Left lobe of liver (tissue), 2 donors: ENCODE measurements around the gene PTCSC3. TPM values are rescaled to one million over a fixed set of nuclear protein-coding genes. Genes with fewer than 3 reads are reported as not detected.

Experiments used
- ATAC-seq: fragments of 200-7000 bp; cut with Tn5 transposase; one replicate; pipeline ENCODE4 v1.9.1; 2020; ENCODE audit warnings: mild to moderate bottlenecking, moderate library complexity
- DNase-seq: peaks from one replicate; pipeline ENCODE4 v3.0.0-alpha.2; 2020; ENCODE audit warnings: low spot score
- total RNA-seq: library from RNA; stranded (reverse); gene quantifications from one replicate; pipeline ENCODE4 v1.2.1, GENCODE V29; 2021
- donor health status: DM: no; HTN: no; CAD: no; lungs with moderate emphysema.
- donor health status: DM: no; HTN: yes; CAD: no.

PTCSC3 gene
- total RNA-seq = not detected

DNA sequence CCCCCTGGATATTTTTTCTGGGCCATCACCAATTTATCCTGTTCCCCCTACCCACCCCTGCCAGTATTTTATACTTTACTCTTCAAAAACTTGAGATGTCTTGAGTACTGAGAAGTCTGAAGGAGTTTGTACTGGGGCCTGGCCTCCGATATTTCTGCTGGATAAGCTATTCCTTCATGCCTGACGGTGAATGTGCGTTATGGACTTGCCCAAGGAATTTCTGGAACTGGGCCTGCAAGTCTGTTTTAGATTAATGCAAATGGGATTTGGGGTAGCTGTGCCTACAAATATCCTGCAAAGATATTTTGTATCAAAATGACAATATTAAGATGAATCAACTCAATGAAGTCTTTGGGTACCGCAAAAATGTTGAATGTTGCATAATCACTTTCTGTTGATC is at the start of gene PTCSC3:
TSS of gene PTCSC3 (minus strand) at position 199 of the 400 bp plus-strand sequence.
- ATAC-seq (no peak), DNase-seq (no peak)

DNA sequence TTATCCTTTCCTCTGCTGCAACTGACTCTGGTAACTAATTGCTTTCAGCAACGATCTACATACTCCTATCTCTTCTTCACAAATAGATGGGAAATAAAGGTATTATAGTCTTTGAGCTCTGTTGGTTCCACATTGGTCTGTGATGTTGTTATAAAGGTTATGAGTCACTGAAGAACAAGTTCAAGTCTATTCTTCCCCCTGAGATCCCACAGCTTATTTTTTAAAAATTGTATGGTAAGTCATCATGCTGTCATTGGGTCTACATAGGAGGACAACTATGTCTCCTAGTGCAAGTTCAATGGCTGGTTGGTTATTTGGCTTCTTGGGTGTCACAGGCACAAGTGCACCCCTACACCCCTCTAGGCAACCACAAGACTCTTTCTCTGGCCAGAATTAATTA is 49.6 kb upstream of the PTCSC3 start:
- ATAC-seq = no peak
- no peak for DNase-seq

DNA sequence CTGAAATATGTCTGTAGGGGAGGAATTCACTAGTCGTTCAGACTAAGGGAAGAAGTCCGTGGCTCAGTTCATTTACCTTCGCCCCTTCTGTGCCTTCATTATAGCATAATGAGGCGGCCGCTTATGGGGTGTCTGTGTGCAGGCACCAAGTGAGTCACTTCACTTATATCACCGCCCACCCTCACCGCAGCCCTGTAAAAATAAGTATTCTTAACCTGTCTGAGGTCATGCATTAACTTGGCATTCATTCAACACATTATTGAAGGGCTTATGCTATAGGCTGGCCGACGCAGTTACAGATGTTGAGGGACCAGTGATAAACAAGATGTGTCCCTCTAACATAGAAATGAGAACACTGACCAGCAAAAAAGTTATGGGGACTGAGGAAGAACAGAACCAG is 47.7 kb upstream of the PTCSC3 start:
- ATAC-seq = no peak
- no peak for DNase-seq

DNA sequence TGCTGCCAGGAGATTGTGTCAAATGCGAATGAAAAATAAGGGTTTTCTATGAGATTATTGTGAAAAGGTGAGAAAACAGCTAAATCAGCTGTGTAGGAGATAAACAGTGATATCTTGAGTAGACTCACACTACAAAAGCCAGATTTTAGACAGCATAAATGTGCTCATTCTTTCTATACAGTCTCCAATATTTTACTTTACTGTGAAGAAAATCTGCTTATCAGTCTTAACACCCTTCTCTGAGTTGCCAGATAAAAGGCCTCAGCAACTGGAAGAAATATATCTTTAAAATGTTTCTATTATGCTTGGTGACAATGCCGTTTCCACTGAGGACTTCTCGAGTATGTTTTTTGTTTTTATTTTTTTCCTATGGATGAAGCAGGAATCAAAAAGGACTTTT is 47.0 kb upstream of the PTCSC3 start:
- no peak for DNase-seq
- no peak for ATAC-seq

DNA sequence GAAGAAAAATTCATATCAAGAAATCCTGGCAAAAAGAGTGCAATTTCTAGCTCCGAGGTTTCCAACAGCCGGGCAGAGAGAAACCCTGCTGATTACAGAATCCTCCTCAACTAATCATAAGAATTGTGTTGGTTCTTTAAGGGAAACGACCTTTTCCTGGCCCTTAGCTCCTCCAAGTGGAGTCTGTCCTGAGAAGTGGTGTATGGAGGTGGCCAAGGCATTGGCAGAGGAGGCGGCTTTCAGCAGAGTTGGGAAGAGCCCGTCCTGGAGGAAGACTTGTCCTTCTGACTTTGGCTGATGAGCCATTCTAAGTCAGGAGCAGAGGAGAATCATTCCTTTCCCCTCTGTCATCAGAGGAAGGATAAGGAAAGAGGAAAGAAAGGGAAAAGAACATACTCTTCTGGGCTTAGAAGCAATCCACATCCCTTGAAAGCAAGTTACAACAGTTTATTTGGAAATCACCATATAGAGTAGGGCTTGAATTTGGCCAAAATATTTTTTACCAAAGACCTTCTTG is 46.5 kb upstream of the PTCSC3 start:
- ATAC-seq (no peak), DNase-seq (no peak)

DNA sequence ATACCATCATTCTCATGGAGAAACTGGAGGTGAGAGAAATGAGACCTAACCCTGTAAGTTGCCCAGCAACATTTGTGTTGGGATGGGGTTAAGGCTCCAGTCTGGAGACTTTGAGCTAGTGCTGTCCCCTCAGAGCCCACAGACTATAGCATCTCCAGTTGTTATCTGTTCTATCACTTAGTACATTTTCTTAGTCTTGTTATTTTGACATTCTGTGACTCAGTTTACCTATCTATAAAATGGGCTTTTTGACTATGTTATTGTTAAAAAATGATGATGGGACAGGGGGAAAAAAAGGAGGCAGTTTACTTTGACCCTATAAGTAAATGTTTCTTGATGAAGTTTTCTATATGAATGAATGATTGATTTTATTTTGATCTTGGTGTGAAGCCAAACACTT is 45.8 kb upstream of the PTCSC3 start:
- ATAC-seq = no peak
- DNase-seq = no peak

DNA sequence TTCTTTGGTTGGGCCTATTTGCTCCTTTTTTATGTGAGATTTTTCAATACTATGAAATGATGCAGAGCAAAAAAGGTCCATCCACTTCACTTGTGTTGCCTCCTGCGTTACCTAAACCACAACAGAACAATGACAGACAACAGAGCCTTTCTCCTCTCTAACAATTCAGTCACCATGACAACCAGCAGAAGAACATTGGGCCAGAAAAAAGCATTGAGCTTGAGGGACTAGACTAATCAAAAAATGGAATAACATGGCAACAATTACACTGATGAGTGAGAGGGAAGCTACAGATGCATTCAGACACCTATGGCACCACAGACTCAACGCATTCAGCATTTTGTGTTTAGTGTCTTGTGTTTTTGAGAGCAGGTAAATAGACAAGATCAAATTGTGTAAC is 44.6 kb upstream of the PTCSC3 start:
- ATAC-seq (no peak), DNase-seq (no peak)

DNA sequence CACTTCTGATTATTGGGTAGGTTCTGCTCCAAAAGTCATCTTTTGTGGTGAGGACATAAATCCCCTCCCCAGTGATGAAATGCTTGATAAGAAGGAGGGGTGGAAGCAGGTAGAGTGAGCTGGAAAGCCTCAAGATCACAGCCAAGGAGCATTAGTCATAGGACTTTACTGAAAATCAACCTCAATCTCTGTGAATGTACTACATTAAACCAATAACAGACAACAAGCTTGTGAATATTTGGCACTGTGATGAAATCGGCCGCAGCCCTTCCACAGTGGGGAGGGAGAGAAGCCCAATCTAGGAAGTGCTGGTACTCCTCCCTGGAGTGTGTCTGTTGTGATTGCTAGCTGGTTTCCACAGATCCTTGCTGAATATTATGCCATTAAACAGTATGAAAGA is 41.2 kb upstream of the PTCSC3 start:
- no peak for DNase-seq
- ATAC-seq = no peak

DNA sequence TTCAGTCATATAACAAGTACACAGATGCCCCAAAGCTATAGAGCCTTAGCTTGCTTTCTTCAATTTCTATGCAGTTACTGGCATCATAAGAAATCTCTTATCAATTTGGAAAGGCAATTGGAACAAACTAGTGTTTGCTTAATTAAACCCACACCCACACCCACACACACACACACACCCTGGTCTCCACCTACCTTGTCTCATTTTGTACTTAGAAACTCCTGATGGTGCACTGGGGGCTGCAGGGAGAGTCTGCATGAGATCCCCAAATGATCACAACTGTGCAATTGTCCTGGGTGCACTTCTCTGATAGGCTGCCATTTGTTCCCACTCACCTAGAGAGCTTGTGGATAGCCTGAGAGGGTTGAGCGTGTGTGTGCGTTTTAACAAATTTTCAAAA is 40.5 kb upstream of the PTCSC3 start:
- ATAC-seq (no peak), DNase-seq (no peak)

DNA sequence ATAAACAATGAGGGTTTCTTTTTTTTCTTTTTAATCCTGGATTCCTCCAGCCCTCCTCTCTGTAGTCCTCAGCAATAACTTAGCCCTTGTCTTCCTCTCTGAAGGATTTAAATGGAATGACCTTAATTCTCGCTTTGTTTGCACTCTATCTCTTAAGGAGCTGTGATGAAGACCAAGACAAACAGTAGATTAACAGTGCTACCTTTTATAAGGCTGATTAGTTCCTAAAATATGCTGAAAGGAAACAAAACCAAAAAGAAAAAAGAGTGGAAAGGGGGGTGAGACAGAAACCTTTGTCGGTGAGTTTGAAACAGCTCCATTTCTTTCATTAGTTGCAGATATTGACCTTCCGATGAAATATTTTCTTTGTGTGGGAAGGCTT is 38.7 kb upstream of the PTCSC3 start:
- ATAC-seq = no peak

DNA sequence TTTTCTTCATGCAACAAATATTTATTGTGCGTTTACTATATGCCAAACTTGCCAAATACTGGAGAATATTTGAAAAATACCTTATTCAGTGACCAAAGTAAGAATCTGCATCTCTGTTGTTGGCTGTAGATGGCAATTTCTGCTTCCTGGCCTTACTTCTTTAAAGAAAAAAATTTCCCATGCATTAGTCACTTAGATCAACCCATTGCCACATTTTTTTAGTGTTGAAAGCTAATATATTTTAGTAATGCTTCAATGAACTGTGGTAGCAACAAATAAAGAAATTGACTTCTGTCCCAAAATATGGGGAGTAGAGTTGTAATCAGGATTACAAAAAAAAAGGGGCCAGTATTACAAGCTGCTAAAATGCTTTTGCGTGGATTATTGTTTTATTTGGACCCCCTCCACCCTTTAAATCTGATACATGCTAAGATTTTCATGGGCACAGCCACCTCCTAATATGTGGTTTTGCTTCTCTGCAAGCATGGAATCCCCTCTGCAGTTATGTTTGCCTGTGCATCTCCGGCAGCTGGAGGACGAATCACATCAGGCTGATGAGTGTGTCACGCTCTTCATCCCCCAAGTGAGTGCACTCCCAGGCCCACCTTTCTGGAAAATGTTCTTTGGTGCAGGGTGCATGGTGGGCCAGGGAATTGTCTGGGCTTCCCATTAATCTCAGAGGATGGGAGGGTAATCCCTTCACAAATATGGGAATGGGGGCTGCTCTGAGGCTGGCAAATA is 38.1 kb upstream of the PTCSC3 start:
- DNase-seq (no peak), ATAC-seq (no peak)

More for the DNA sequence above, 38.7 kb upstream of the PTCSC3 start:
- no peak for DNase-seq

DNA sequence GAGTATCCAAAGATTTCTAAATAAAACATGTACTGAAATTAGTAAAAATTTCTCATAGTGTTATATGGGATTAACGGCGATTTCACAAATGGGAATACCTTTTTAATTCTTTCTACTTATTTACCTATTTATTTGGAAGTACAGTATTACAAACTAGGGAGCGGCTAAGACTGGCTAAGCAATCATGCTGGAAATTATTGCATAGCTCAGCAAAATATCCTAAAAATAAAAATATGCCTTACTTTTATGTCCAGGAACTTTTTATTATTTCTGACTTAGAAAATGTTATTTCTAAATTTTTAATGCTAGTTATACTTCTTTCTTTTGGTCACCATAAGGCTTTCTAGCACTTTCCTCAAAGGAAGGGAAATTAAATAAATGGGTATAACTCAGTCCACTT is 36.5 kb upstream of the PTCSC3 start:
- DNase-seq = no peak
- no peak for ATAC-seq

DNA sequence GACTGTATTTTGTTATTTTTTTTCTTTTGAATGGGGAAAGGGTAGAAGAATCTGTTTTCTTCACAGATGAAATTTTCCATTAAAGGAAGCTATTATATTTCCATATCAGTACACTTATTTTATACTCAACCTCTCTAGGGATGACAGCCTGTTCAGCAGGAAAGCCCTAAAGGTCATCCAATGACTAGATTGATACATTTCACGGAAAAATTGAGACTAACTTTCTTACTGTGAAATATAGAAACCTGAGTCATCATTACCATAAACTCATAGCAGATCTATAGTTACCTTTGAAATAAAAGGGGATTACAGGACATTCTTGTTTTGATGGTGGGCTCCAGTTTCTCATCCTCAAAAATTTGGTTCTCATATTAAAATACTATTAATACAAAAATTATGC is 36.1 kb upstream of the PTCSC3 start:
- DNase-seq (no peak), ATAC-seq (no peak)

DNA sequence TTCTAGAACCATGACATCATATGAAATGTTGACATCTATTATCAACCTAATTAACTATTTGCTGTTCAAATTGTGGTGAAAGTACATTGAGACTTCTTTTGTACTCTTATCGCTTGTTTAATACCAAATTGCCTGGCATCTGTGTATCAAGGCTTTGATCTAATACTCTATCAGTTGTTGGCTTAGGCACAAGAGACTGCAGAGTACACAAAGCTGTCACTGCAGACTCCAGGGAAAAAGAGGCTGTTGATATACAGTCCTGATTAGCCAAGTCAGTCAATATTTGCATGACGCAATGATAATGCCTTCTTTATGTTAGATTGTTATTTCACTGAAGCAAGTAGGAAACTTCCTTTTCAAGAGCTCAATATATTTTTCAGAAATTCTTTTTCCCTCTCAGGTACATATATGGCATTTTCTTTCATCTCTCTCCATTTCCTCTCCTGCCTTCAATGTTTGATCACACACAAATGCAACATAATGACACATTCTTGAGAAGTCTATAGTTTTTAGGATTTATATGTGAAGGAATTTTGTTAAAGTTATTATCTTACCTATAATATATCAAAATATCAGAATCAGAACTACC is 32.3 kb upstream of the PTCSC3 start:
- DNase-seq (no peak), ATAC-seq (no peak)

DNA sequence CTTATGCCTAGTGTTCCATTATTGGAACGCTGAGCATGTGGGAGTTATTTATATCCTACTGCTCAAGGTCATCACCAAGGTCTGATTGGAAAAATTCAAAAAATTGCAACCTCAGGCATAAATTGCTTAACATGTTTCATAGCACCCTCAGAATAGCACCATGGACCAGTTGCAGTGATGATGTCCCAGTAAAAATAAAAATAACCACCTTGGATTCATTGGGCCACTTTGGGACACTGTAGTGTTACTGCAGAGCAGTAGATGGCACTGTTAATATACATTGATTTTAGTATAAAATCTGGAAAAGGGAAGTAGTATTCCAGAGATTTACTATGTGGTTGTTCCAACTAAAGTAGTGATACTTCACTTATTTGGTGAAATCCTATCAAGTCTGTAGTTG is 31.0 kb upstream of the PTCSC3 start:
- DNase-seq = no peak
- peak; percentile 51 for ATAC-seq

DNA sequence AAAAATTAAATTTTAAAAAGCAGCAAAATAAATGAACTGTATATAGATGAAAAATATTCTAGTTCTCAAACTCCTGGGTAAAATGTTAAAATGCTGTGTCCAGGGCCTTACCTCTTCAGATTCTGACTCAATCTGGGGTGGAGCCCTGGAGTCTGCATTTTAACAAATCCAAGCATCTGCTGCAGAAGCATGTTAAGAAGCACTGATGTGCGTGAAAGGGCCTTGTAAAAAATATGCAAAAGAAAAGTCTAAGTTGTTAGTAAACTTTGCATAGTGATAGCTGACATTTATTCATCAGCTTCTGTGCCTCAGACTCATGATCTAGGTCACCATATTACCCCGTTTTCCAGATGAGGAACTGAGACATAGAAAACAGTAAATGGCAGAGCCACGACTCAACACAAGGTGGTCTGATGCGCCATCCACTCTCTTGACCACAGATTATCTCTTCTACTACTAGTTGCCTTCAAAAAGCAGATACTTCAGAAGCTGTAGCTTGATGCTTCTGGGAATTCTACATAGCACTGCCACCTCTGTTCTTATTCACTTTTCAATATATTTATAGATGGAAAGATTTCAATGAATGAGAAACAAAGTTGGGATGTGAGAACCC is 28.0 kb upstream of the PTCSC3 start:
- no peak for ATAC-seq

DNA sequence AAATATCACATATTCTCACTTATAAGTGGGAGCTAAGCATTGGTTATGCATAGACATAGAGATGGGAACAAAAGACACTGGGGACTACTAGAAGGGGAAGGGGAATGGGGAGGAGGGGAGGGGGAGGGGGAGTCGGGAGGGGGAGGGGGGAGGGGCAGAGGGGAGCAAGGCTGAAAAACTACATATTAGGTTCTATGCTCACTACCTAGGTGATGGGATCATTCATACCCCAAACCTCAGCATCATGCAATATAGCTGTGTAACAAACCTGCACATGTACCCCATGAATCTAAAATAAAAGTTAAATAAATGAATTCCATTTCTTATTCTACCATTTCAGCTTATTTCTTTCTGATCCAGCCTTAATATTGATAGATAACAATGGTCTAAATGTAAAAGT is 21.9 kb upstream of the PTCSC3 start:
- ATAC-seq (no peak), DNase-seq (no peak)

More for the DNA sequence above, 28.0 kb upstream of the PTCSC3 start:
- DNase-seq = no peak

DNA sequence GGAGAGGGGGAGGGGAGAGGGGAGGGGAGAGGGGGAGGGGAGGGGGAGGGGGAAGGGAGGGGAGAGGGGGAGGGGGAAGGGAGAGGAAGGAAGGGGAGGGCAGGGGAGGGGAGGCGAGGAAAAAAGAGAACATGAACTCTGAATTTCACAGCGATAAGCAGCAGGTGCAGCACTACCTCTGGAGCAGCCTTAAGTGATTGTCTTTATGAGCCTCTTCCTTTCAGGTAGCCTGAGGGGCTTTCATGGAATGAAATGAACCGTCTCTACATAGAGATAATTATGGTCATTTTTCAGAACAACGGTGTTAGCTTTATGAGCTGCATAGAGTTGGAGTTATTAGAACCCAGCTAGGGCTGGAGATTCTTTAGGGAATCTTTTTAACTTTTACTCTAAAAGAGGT is 18.1 kb upstream of the PTCSC3 start:
- DNase-seq (no peak), ATAC-seq (no peak)

DNA sequence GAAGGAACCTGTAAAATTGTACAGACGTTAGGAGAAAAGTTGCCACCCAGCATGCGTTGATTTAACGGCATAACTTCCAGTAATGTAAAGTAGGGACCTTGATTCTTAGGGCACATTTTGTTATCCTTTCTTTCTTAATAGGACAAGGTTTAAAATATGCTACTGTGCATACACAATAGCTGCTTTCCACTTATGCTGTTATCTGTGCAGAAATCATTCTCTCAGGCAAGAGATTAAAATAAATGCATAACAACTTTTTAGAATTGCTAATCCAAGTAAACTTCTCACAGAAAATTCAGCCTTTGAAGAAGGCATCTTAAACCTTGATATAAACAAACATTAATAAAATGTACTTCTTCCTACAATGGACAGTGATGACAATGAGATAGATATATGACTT is 16.0 kb upstream of the PTCSC3 start:
- ATAC-seq = no peak

DNA sequence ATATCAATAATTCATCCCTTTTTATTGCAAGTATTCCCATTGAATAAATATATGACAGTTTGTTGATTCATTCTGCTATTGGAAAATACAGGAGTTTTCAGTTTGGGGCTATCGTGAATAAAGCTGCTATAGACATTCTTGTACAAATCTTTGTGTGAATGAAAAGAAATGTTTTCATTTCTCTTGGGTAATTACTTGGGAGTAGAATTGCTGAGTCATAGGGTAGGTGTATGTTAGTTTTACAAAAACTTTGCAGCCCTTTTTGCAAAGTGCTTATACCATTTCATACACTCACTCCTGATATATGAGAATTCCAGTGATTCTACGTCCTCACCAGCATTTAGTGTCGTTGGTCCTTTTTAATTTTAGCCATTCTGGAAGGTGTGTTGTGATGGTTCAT is 6.9 kb upstream of the PTCSC3 start:
- ATAC-seq = no peak
- no peak for DNase-seq

More for the DNA sequence above, 16.0 kb upstream of the PTCSC3 start:
- DNase-seq = no peak

DNA sequence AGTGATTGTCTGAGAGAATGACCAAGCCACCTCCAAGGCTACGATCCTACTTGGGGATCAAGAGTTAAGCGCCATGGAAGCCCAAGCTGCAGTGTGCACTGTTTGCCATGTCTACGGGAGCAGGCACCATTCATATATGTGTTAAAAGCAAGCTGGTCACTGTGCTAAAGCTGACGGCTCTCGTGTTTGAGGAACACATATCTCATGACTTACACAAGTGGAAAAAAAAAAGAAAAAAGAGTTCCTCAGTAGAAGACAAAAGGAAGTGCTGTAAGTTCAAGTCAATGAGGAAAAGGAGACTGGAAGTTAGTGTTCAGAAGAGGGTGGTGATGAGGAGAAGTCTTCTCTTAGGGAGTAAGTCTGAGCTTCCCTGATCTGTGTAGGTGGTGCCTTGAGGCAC is 4.9 kb upstream of the PTCSC3 start:
- ATAC-seq (no peak), DNase-seq (no peak)

DNA sequence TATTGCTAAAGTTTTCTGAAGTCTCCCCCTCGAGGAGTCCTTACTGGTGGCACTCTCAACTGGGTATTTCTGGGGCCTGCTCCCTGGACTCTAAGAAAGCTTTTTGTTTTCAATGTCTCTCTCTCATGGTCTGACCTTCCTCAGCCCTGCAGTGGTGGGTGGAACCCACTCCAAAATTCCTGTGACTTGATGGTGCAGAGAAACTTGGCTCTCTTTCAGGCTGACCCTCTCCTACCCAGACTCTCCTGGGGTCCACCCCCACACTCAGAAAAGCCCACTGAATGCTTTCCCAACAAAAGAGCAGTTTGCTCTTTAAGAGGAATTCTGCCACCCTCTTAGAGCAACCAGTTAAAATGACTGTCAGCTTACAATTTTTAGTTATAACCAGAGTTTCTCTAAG is 967 bp upstream of the PTCSC3 start:
- ATAC-seq (no peak), DNase-seq (no peak)
